Measurements from ENCODE around the gene TMEM201. TPM values are rescaled to one million over a fixed set of nuclear protein-coding genes. Genes with fewer than 3 reads are reported as not detected.

TMEM201 gene
- total and polyA plus RNA-seq, 9 of the 15 experiments (the other 6 are each of a cell fraction or from before 2014, with no cell fraction given) = 0.42 to 51.3 (median 7.4) TPM

- TF ChIP-seq MEIS2 (IDR thresholded peaks at IDR 0.05; ENCODE audit: partially characterized antibody) (peak; percentile 83), ZBED1 (IDR thresholded peaks at IDR 0.05) (no peak), PTRF (tag; IDR thresholded peaks at IDR 0.05) (no peak), XRCC4 (IDR thresholded peaks at IDR 0.05; ENCODE audit: extremely low read depth, insufficient read depth, insufficient read length) (no peak), TEAD2 (tag; IDR thresholded peaks at IDR 0.05) (no peak), FOXM1 (IDR thresholded peaks at IDR 0.05; ENCODE audit: low read depth) (0 out of 2 replicates have a peak, but pooled peaks have one; percentile 44), FOXM1 (CRISPR knock-in tag; IDR thresholded peaks at IDR 0.05; ENCODE audit: low read depth) (no peak), FOXP1 (CRISPR knock-in tag; IDR thresholded peaks at IDR 0.05) (no peak), XRCC3 (IDR thresholded peaks at IDR 0.05) (no peak), PHF20 (IDR thresholded peaks at IDR 0.05; ENCODE audit: partially characterized antibody) (no peak), NCOA1 (IDR thresholded peaks at IDR 0.05; ENCODE audit: low read depth) (no peak), ZNF318 (IDR thresholded peaks at IDR 0.05; ENCODE audit: borderline replicate concordance in 1 of 2, low read depth in 1 of 2) (no peak), MEF2A (IDR thresholded peaks at IDR 0.05; ENCODE audit: control insufficient read depth, low read depth, low read length) (no peak), E2F6 (IDR thresholded peaks at IDR 0.05; ENCODE audit: borderline replicate concordance in 1 of 2, extremely low read depth in 1 of 2, insufficient read depth in 1 of 2, insufficient read length in 1 of 2, low read depth in 1 of 2, low read length in 1 of 2, poor library complexity in 1 of 2, severe bottlenecking in 1 of 2) (no peak), ZNF75A (CRISPR knock-in tag; IDR thresholded peaks at IDR 0.05) (no peak), RBFOX2 (IDR thresholded peaks at IDR 0.05; ENCODE audit: low read depth, low read length) (peak; percentile 43; the same call in 1 of the 2 replicates), TFAM (CRISPR knock-in tag; conservative IDR thresholded peaks at IDR 0.05) (no peak), PPARD (CRISPR knock-in tag; IDR thresholded peaks at IDR 0.05) (no peak), TGIF2 (CRISPR knock-in tag; IDR thresholded peaks at IDR 0.05) (no peak), FOSL1 (tag; conservative IDR thresholded peaks at IDR 0.05) (no peak), MYNN (IDR thresholded peaks at IDR 0.05) (0 out of 2 replicates have a peak, but pooled peaks have one; percentile 44), MYNN (CRISPR knock-in tag; IDR thresholded peaks at IDR 0.05) (no peak)
Measured at GRCh38 chr1:9657521-9658032, 68.9 kb downstream of the TMEM201 start (continued).

All from K562 (cell line).